DOHH2 (cell line): ENCODE data around the gene NHERF1.

Experiments used
- CTCF ChIP-seq: fragments of 200-600 bp; sonication (generic); IDR thresholded peaks from one replicate; pipeline ENCODE4 v1.5.1; 2014; ENCODE audit warnings: antibody characterized with exemption, mild to moderate bottlenecking, low read depth, low read length; ENCODE audit not compliant: poor library complexity, severe bottlenecking
- EZH2phosphoT487 ChIP-seq: fragments of 200-600 bp; sonication (generic); IDR thresholded peaks from 2 replicates; pipeline ENCODE4 v1.6.1; 2017; ENCODE audit warnings: borderline replicate concordance, mild to moderate bottlenecking, antibody characterized with exemption, low read length, moderate library complexity, mixed read lengths

- TF ChIP-seq CTCF: no peak
- no peak for TF ChIP-seq EZH2phosphoT487
These were observed 35.7 kb upstream of the NHERF1 start, which contains the start of gene CD300LF for GRCh38 chr17:74712756-74713155.
